Smooth muscle cell (in vitro differentiated cells): ENCODE measurements around the gene TMEM132C. TPM values are rescaled to one million over a fixed set of nuclear protein-coding genes. Genes with fewer than 3 reads are reported as not detected.
"Not testable (repeated sequence)": the region's sequence is repeated elsewhere in the genome, so short reads cannot be mapped to it uniquely, and the experiment has no call there.

Experiments used
- DNase-seq: peaks from one replicate; lab custom pipeline; 2025; ENCODE audit not compliant: unreplicated experiment; lab: John Stamatoyannopoulos, UW
- H2AFZ ChIP-seq: fragments of 200-600 bp; sonication (generic); 2 replicates; pipeline ENCODE4 v1.6.0; 2016; ENCODE audit warnings: antibody characterized with exemption, low read depth, mild to moderate bottlenecking
- H3F3A ChIP-seq: fragments of 200-600 bp; sonication (generic); 2 replicates; pipeline ENCODE4 v1.6.0; 2017; ENCODE audit warnings: antibody characterized with exemption, low read depth
- H3K27ac ChIP-seq: fragments of 200-600 bp; sonication (generic); 2 replicates; pipeline ENCODE4 v1.5.1; 2016; ENCODE audit warnings: low read depth, mild to moderate bottlenecking
- H3K27me3 ChIP-seq: fragments of 200-600 bp; sonication (generic); 2 replicates; pipeline ENCODE4 v1.6.1; 2016; ENCODE audit warnings: low read depth, mild to moderate bottlenecking
- H3K36me3 ChIP-seq: fragments of 200-600 bp; sonication (generic); 2 replicates; pipeline ENCODE4 v1.5.1; 2016; ENCODE audit warnings: low read depth
- H3K4me1 ChIP-seq: fragments of 200-600 bp; sonication (generic); 2 replicates; pipeline ENCODE4 v1.5.1; 2016; ENCODE audit warnings: low read depth
- H3K4me2 ChIP-seq: fragments of 200-600 bp; sonication (generic); 2 replicates; pipeline ENCODE4 v1.6.0; 2016; ENCODE audit warnings: mild to moderate bottlenecking
- H3K4me3 ChIP-seq: fragments of 200-600 bp; sonication (generic); 2 replicates; pipeline ENCODE4 v1.5.1; 2016; ENCODE audit warnings: mild to moderate bottlenecking
- H3K79me2 ChIP-seq: fragments of 200-600 bp; sonication (generic); 2 replicates; pipeline ENCODE4 v1.6.0; 2016; ENCODE audit warnings: low read depth, mild to moderate bottlenecking
- H3K9ac ChIP-seq: fragments of 200-600 bp; sonication (generic); 2 replicates; pipeline ENCODE4 v1.6.0; 2016; ENCODE audit warnings: low read depth
- H3K9me3 ChIP-seq: fragments of 200-600 bp; sonication (generic); replicated peaks from 2 replicates; pipeline ENCODE4 v1.5.1; 2016; ENCODE audit warnings: low read depth
- H4K20me1 ChIP-seq: fragments of 200-600 bp; sonication (generic); 2 replicates; pipeline ENCODE4 v1.6.0; 2016; ENCODE audit warnings: low read depth
- WGBS: methylation state at CpG from one replicate; pipeline ENCODE4 v1.1.7; 2016; ENCODE audit warnings: low lambda C conversion rate; 5-methylcytosine and 5-hydroxymethylcytosine counted together
- polyA plus RNA-seq: library from polyadenylated mRNA; unstranded; fragments of >200 nt; fragmentation: Nextera tagmentation; extraction: Ambion mirVana; gene quantifications from 2 replicates; pipeline ENCODE4 v1.2.1, GENCODE V29; 2016
- total RNA-seq: library from RNA; depleted of rRNA; stranded (reverse); fragments of >200 nt; gene quantifications from 2 replicates; pipeline ENCODE4 v1.2.3, GENCODE V29; 2014
- TF ChIP-seq, protein P1 (sequence below): fragments of 200-600 bp; sonication (generic); IDR thresholded peaks from 2 replicates; pipeline ENCODE4 v1.5.1; 2017; ENCODE audit warnings: borderline replicate concordance, mild to moderate bottlenecking, antibody characterized with exemption; ENCODE audit not compliant: insufficient read depth, poor library complexity, severe bottlenecking

Gene TMEM132C
- total and polyA plus RNA-seq, 2 experiments from 2014 or later = 0.49 to 0.77 TPM

DNA sequence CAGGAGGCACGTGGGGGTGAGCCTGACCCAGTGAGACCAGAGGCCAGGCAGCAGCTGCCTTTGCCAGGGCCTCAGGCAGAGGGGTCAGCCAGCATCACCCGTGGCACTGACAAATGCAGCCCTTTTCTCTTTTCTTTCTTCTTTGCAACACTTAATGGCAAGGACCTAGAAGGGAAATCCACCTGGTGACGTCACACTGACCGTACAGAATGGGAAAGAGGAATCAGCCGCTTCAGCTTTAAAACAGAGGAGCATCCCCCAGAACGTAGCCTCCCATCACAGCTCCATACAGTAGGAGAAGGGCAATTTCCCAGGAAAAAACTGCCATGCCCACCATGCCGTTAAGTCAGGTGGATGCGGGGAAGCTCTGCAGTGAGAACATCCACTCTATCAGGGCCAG, 328.6 kb downstream of the TMEM132C start:
- DNase-seq = no peak
- Histone ChIP-seq H3K4me2 (no peak overlapping the region), H3K27ac (no peak overlapping the region), H3K36me3 (no peaks in the 10 kb centered on the region), H2AFZ (no peak overlapping the region), H3K27me3 (no peaks in the 10 kb centered on the region), H3K9ac (no peak overlapping the region), H3K9me3 (no peaks in the 10 kb centered on the region), H3K79me2 (no peaks in the 10 kb centered on the region), H4K20me1 (no peaks in the 10 kb centered on the region), H3K4me3 (no peak overlapping the region), H3F3A (no peaks in the 10 kb centered on the region), H3K4me1 (no peaks in the 10 kb centered on the region)
- TF ChIP-seq, protein P1, sequence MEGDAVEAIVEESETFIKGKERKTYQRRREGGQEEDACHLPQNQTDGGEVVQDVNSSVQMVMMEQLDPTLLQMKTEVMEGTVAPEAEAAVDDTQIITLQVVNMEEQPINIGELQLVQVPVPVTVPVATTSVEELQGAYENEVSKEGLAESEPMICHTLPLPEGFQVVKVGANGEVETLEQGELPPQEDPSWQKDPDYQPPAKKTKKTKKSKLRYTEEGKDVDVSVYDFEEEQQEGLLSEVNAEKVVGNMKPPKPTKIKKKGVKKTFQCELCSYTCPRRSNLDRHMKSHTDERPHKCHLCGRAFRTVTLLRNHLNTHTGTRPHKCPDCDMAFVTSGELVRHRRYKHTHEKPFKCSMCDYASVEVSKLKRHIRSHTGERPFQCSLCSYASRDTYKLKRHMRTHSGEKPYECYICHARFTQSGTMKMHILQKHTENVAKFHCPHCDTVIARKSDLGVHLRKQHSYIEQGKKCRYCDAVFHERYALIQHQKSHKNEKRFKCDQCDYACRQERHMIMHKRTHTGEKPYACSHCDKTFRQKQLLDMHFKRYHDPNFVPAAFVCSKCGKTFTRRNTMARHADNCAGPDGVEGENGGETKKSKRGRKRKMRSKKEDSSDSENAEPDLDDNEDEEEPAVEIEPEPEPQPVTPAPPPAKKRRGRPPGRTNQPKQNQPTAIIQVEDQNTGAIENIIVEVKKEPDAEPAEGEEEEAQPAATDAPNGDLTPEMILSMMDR = no peak
- 84% methylated on average over 8 of the region's 8 CpGs for WGBS

DNA sequence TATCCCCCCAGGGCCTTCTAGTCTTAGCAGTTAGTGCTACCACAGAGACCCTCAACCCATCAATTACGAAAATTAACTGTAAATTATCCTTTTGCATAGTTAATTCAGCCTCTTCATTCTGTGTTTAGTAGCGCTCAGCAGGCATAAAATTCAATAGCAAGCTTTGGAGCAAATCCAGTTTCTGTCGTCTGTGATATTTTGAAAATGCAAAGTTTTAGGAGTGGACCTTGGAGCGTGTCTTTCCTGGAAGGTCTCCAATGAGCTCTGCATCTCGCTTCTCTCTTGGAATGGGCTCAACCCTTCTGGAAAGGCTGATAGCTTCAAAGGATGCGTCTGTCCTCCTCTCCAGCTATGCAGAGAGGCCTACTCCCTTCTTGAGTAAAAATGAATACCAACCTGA, 333.9 kb downstream of the TMEM132C start:
- Histone ChIP-seq H3K4me1 (no peaks in the 10 kb centered on the region), H3K9me3 (no peaks in the 10 kb centered on the region), H3K79me2 (no peaks in the 10 kb centered on the region), H3K27me3 (no peaks in the 10 kb centered on the region), H2AFZ (no peak overlapping the region), H3K9ac (no peak overlapping the region), H3F3A (no peaks in the 10 kb centered on the region), H3K4me3 (no peak overlapping the region), H4K20me1 (no peaks in the 10 kb centered on the region), H3K36me3 (no peaks in the 10 kb centered on the region), H3K27ac (no peak overlapping the region), H3K4me2 (no peak overlapping the region)
- TF ChIP-seq, protein P1 = no peak
- no peak for DNase-seq
- WGBS = 93% methylated on average over 6 of the region's 6 CpGs

DNA sequence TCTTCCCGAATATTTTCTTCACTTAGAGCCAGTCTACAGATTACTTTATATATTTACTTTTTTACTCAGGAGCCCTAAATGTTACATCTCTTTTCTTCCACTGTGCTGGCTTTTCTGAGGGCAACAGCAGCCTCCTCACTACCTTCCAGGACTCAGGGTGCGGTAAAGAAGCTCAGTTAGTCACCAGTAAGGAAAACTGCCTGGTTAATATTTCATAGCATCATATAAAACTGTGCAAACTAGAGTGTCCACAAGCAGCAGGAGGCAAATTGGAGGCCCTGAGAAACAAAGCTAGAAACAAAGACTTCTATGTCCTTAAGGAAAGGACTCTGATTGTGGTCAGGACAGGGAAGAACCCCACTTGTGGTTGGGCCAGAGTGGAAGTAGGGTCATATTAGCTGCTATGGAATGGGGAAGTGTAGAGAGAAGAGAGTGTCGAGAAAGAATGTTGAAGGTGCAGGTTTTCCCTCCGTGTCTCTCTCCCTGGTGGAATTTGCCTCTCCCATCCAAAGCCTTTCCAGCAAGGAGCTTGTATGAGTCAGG, 336.7 kb downstream of the TMEM132C start:
- 94% methylated on average over 4 of the region's 4 CpGs for WGBS
- Histone ChIP-seq H3K9me3 (no peaks in the 10 kb centered on the region), H3K9ac (no peak overlapping the region), H3K4me1 (no peaks in the 10 kb centered on the region), H3K4me3 (no peak overlapping the region), H3K27me3 (no peaks in the 10 kb centered on the region), H3K4me2 (no peak overlapping the region), H3K36me3 (no peaks in the 10 kb centered on the region), H3K27ac (no peak overlapping the region), H3F3A (no peaks in the 10 kb centered on the region), H4K20me1 (no peaks in the 10 kb centered on the region), H2AFZ (no peak overlapping the region), H3K79me2 (no peaks in the 10 kb centered on the region)
- DNase-seq = no peak
- TF ChIP-seq, protein P1 = no peak

DNA sequence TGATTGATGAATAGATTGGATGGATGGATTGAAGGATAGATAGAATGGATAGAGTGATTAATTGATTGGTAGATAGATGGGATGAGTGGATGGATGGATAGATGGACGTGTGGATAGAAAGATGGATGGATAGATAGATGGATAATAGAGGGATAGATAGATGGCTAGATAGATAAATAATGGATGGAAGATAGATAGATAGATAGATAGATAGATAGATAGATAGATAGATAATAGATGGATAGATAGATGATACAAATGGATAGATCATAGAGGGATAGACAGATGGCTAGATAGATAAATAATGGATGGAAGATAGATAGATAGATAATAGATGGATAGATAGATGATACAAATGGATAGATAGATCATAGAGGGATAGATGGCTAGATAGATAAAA, 337.2 kb downstream of the TMEM132C start:
- not testable (repeated sequence) for H3K27ac ChIP-seq

More for the DNA sequence above, 337.2 kb downstream of the TMEM132C start:
- not testable (repeated sequence) for H3K27me3 ChIP-seq, H3F3A ChIP-seq, H3K9me3 ChIP-seq, H4K20me1 ChIP-seq, H3K4me3 ChIP-seq, H3K4me1 ChIP-seq, H3K4me2 ChIP-seq, H3K36me3 ChIP-seq, DNase-seq, H3K9ac ChIP-seq, H3K79me2 ChIP-seq, H2AFZ ChIP-seq
- WGBS = 83% methylated on average over 1 of the region's 1 CpG
